Measurements from ENCODE around the gene CUL2. TPM values are rescaled to one million over a fixed set of nuclear protein-coding genes. Genes with fewer than 3 reads are reported as not detected.
A peak's percentile ranks its signal among the peaks of the same experiment; 100 is the strongest.
"Not testable (repeated sequence)": the region's sequence is repeated elsewhere in the genome, so short reads cannot be mapped to it uniquely, and the experiment has no call there.

The CUL2 gene
- polyA plus RNA-seq, 4 donors = 35.7 to 49.3 (median 47.3) TPM

GRCh38 chr10:35080261-35080660, 9.9 kb downstream of the CUL2 start:
- DNase-seq (ENCODE audit: low read depth in 4 of 4, low spot score in 3 of 4) = not testable (repeated sequence)

DNA sequence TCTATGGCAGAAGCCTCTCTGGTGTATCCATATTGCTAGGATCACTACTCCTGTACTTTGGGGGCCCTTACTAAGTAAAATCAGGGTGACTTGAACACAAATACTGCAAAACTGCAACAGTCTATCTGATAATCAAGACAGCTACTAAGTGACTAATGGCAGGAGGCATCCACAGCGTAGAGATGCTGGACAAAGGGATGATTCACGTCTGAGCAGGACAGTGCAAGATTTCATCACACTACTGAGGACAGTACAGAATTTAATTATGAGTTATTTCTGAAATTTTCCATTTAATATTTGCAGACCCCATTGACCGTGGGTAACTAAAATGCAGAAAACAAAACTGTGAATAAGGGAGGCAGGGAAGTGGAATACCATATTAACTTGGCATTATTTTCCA, 10.4 kb downstream of the CUL2 start:
- DNase-seq (ENCODE audit: low read depth in 4 of 4, low spot score in 3 of 4) = no peak

- no peak for DNase-seq (ENCODE audit: low read depth in 4 of 4, low spot score in 3 of 4)
These were observed 10.9 kb downstream of the CUL2 start for GRCh38 chr10:35079265-35079664.

- no peak for DNase-seq (ENCODE audit: low read depth in 4 of 4, low spot score in 3 of 4)
These were observed 14.9 kb downstream of the CUL2 start for GRCh38 chr10:35075228-35075627.

- no peak for DNase-seq (ENCODE audit: low read depth in 4 of 4, low spot score in 3 of 4)
These were observed 15.9 kb downstream of the CUL2 start for GRCh38 chr10:35074266-35074665.

DNA sequence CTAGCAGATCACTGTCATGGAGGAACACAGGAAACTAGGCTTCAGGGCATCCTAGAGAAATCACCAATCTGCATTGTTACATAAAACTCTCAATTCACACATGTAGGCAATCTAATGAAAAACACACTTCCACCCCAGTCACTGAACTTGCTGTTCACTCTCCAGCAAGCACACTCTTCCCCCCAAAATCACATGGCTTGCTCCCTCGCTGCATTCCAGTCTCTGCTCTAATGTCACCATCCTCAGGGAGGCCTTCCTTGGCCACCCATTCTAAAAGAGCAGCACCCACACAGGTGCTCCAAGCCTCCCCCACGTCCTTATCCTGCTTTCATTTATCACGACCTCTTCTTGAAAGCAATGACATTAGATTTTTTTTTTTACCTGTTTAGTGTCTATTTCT, 19.6 kb downstream of the CUL2 start:
- no peak for DNase-seq (ENCODE audit: low read depth in 4 of 4, low spot score in 3 of 4)

GRCh38 chr10:35063837-35064454, 26.2 kb downstream of the CUL2 start:
- DNase-seq (ENCODE audit: low read depth in 4 of 4, low spot score in 3 of 4) = no peak

GRCh38 chr10:35059481-35059880, 30.7 kb downstream of the CUL2 start:
- DNase-seq (ENCODE audit: low read depth in 4 of 4, low spot score in 3 of 4) = no peak

DNA sequence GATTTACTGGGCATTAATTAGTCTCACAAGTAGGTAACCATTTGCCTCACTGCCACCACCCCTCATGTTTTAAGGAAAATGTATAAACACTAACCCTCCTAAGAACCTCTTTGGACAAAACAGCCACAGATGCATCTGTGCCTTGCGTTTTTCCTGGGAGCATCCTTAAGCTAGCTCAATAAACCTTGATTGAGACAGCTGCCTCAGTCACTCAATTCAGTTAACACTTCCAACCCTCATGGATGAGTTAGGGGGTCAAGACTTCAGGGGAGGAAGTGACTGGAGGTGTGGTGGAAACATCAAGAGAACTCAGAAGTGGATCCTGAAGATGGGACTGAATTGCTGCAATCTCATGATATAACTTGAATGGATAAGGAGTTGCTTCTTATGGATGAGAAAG, 31.5 kb downstream of the CUL2 start:
- DNase-seq (ENCODE audit: low read depth in 4 of 4, low spot score in 3 of 4) = no peak

DNA sequence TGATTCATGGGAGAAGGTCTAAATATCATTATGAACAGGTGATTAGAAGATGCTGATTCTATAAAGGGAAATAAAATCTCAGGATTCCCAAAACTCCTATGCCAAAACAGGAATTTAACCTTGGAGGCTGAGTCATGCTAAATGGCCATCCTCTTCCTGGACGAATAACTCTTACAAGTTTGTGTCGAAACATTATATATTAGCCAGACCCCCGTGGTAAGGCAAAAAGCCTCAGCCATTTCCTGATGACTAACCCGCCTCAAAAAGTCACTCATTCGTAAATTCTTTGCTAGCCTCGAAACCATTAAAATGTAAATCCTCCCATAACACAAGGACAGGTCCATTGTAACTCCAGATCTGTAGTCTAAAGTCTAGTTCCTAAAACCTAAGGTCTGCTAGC, 32.0 kb downstream of the CUL2 start:
- no peak for DNase-seq (ENCODE audit: low read depth in 4 of 4, low spot score in 3 of 4)

GRCh38 chr10:35056686-35057085, 33.5 kb downstream of the CUL2 start:
- no peak for DNase-seq (ENCODE audit: low read depth in 4 of 4, low spot score in 3 of 4)

- DNase-seq (ENCODE audit: low read depth in 4 of 4, low spot score in 3 of 4) = no peak
These were observed 34.0 kb downstream of the CUL2 start for GRCh38 chr10:35056133-35056532.

GRCh38 chr10:35050568-35050967, 39.6 kb downstream of the CUL2 start:
- DNase-seq (ENCODE audit: low read depth in 4 of 4, low spot score in 3 of 4) = no peak

DNA sequence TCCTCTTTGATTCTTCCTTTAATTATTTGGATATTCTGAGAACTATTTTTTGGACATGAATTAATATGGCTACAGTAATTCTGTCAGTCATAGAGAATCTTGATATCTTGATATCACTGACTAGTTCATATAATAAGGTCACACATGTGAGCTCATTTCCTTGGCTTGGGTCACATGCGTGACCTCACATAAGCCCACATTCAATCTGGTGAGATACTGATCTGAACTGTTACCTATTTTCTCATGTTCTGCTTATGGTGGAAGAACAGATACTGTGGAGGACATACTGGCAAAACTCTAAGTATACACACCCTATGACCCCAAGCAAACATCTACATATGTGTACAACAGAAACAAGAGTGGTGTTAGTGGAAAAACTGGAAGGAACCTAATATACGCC, 44.1 kb downstream of the CUL2 start:
- DNase-seq (ENCODE audit: low read depth in 4 of 4, low spot score in 3 of 4) = no peak

DNA sequence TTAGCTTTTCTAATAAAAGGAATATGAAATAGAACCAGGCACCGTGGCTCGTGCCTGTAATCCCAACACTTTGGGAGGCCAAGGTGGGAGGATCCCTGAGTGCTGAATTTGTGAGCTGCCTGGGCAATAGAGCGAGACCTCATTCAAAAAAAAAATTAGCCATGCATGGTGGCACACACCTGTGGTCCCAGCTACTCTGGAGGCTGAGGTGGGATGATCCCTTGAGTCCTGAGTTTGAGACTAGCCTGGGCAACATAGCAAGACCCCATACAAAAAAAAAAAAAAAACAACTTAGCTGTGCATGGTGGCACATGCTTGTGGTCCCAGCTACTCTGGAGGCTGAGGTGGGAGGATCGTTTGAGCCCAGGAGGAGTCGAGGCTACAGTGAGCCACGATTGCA, 44.9 kb downstream of the CUL2 start:
- not testable (repeated sequence) for DNase-seq (ENCODE audit: low read depth in 4 of 4, low spot score in 3 of 4)

DNA sequence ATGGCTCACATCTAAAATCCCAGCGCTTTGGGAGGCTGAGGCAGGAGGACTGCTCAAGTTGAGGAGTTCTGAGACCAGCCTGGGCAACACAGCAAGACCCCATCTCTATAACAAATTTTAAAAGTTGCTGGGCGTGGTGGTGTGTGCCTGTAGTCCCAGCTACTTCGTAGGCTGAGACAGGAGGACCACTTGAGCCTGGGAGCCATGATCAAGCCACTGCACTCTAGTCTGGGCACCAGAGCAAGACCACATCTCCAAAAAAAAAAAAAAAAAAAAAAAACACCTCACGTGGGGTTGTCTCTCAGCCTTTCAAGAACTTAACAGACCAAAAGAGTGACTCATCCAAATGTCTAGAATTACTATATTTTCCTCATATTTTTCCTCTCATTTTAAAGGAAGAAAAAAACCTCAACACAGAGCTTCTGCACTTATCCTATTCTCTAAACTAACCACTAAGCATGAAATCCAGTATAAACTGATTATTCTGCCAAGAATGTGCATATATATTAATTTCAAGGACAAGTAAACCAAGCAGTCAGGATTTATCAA, 46.3 kb downstream of the CUL2 start:
- no peak for DNase-seq (ENCODE audit: low read depth in 4 of 4, low spot score in 3 of 4)

GRCh38 chr10:35042783-35043182, 47.4 kb downstream of the CUL2 start:
- no peak for DNase-seq (ENCODE audit: low read depth in 4 of 4, low spot score in 3 of 4)

GRCh38 chr10:35041502-35041879, 48.6 kb downstream of the CUL2 start:
- DNase-seq (ENCODE audit: low read depth in 4 of 4, low spot score in 3 of 4) = no peak

- DNase-seq (ENCODE audit: low read depth in 4 of 4, low spot score in 3 of 4) = no peak
These were observed 49.2 kb downstream of the CUL2 start for GRCh38 chr10:35040760-35041501.

- DNase-seq (ENCODE audit: low read depth in 4 of 4, low spot score in 3 of 4) = no peak
These were observed 53.0 kb downstream of the CUL2 start for GRCh38 chr10:35037104-35037503.

DNA sequence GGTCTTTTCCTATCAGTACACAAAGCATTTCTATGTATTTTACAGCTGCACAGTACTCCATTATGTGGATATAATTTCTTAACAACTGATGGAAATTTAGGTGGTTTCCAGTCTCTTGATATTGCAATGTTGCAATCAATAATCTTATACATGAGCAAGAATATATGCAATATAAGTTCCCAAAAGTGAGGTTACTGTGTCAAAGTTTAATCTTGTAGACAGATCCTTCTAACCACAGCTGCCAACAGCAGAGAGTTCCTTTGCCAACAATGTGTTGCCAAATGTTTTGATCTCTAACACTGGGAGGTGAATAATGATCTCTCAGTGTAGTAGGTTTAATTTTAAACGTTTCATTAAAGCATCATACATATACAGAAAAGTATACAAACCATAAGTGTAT, 54.5 kb downstream of the CUL2 start:
- DNase-seq (ENCODE audit: low read depth in 4 of 4, low spot score in 3 of 4) = no peak

GRCh38 chr10:35027567-35027966, 62.6 kb downstream of the CUL2 start:
- peak in 1 of 4 donors; percentile 12 for DNase-seq (ENCODE audit: low read depth in 4 of 4, low spot score in 3 of 4)
